ENCODE measurements around the gene C15orf62.

- TF ChIP-seq CTCF (conservative IDR thresholded peaks at IDR 0.05 in 1 of 2, IDR thresholded peaks at IDR 0.05 in 1 of 2; ENCODE audit: extremely low read depth in 1 of 2, insufficient read depth in 1 of 2, low read depth in 1 of 2, low read length in 2 of 2) (no peak), EZH2 (IDR thresholded peaks at IDR 0.05; ENCODE audit: borderline replicate concordance, low read length) (no peak)
Measured at GRCh38 chr15:40821195-40821594, 51.4 kb downstream of the C15orf62 start.

Measured in mammary epithelial cell (primary cell).